ENCODE measurements around the gene PPP2R5D.

DNA sequence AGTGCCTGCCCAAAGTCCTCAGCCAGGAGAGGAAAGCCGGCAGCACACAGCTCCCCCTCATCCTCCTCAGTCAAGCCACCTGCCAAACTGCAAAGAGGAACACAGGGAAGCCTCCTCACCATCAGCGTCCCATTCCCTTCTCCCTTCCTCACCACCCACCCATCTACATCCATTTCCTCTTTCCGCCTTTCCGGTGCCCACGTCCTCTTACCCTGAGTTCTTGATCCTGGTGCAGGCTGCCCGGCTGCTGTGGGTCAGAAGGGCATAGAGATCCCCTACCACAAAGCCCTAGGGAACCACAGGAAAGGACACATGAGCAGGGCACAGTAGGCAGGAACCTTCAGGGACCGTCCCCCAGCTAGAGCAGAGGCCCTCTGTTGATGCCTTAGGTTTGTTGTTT lies 17.8 kb upstream of the PPP2R5D start:
- TF ChIP-seq, protein P1, sequence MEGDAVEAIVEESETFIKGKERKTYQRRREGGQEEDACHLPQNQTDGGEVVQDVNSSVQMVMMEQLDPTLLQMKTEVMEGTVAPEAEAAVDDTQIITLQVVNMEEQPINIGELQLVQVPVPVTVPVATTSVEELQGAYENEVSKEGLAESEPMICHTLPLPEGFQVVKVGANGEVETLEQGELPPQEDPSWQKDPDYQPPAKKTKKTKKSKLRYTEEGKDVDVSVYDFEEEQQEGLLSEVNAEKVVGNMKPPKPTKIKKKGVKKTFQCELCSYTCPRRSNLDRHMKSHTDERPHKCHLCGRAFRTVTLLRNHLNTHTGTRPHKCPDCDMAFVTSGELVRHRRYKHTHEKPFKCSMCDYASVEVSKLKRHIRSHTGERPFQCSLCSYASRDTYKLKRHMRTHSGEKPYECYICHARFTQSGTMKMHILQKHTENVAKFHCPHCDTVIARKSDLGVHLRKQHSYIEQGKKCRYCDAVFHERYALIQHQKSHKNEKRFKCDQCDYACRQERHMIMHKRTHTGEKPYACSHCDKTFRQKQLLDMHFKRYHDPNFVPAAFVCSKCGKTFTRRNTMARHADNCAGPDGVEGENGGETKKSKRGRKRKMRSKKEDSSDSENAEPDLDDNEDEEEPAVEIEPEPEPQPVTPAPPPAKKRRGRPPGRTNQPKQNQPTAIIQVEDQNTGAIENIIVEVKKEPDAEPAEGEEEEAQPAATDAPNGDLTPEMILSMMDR (IDR thresholded peaks at IDR 0.05; ENCODE audit: poor library complexity): no peak
- TF ChIP-seq EZH2phosphoT487 (IDR thresholded peaks at IDR 0.05; ENCODE audit: low read depth, severe bottlenecking, unreplicated experiment): no peak
